Left lung (tissue), 10 donors: ENCODE measurements around the gene CHAD. TPM values are rescaled to one million over a fixed set of nuclear protein-coding genes. Genes with fewer than 3 reads are reported as not detected.

Experiments used
- ATAC-seq: fragments of 200-7000 bp; cut with Tn5 transposase; one replicate; pipeline ENCODE4 v1.9.1; 2020; ENCODE audit warnings: moderate library complexity
- DNase-seq, 4 donors: peaks; one replicate each; pipeline ENCODE4 v3.0.0-alpha.2; 2013 to 2020
- H3K27ac ChIP-seq, 2 donors: fragments of 200-600 bp; sonication (generic) in 1 of 2; one replicate each; pipeline versions ENCODE4 v1.5.0 to v1.8.0; 2020 to 2021
- H3K27me3 ChIP-seq, 2 donors: fragments of 200-600 bp; sonication (generic) in 1 of 2; one replicate each; pipeline versions ENCODE4 v1.5.0 to v1.8.0; 2020 to 2021
- H3K36me3 ChIP-seq, 2 donors: fragments of 200-600 bp; sonication (generic) in 1 of 2; one replicate each; pipeline versions ENCODE4 v1.5.0 to v1.8.0; 2020 to 2021
- H3K4me1 ChIP-seq, 2 donors: fragments of 200-600 bp; one replicate each; pipeline ENCODE4 v1.8.0; 2021
- H3K4me3 ChIP-seq, 2 donors: fragments of 200-600 bp; sonication (generic) in 1 of 2; one replicate each; pipeline versions ENCODE4 v1.5.0 to v1.8.0; 2020 to 2021; ENCODE audit warnings: mild to moderate bottlenecking in 1 of 2
- H3K9me3 ChIP-seq, 2 donors: fragments of 200-600 bp; sonication (generic) in 1 of 2; one replicate each; pipeline versions ENCODE4 v1.5.0 to v1.8.0; 2020 to 2021
- CTCF ChIP-seq, 2 donors: fragments of 200-600 bp; sonication (generic) in 1 of 2; IDR thresholded peaks; one replicate each; pipeline versions ENCODE4 v1.5.0 to v1.8.0; 2021; ENCODE audit warnings: antibody characterized with exemption in 2 of 2
- intact Hi-C, 2 donors: fragments of 100-400 bp; cut with DNase I; formaldehyde crosslinking; loops; one replicate each; pipeline versions ENCODE4 v1.11.2 to v1.14.2; 2022
- polyA plus RNA-seq, 6 donors: library from polyadenylated mRNA; unstranded; fragments of 120-200 nt; gene quantifications; one replicate each; pipeline ENCODE4 v1.2.1, GENCODE V29; 2013; ENCODE audit not compliant: insufficient read length in 6 of 6
- total RNA-seq, 2 donors: library from RNA; stranded (reverse); fragmentation: NEBNext Ultra II Directional; extraction: Animal tissue kit (Norgen Biotek cat#: 25700); gene quantifications; one replicate each; pipeline ENCODE4 v1.2.1, GENCODE V29; 2021
- donor health status: DM: no; HTN: yes; CAD: no.
- donor health status: DM: no; HTN: no; CAD: no.

The CHAD gene
- total and polyA plus RNA-seq, 8 donors: 0.17 to 9.8 (median 5.2) TPM

- no peak for TF ChIP-seq CTCF (IDR thresholded peaks at IDR 0.05)
- DNase-seq: no peak
- ATAC-seq: no peak
- intact Hi-C loops: no loop called here
- no peaks in the 10 kb centered on the region for H3K9me3 ChIP-seq
- H3K4me1 ChIP-seq: peaks cover 7 to 46% of the 10 kb centered on the region in 2 donors
- H3K36me3 ChIP-seq: peaks cover 0 to 30% of the 10 kb centered on the region in 2 donors
- H3K27me3 ChIP-seq: peaks cover 0 to 10% of the 10 kb centered on the region in 2 donors
- no peak overlapping the region for H3K4me3 ChIP-seq
- H3K27ac ChIP-seq: no peak overlapping the region
Measured at GRCh38 chr17:50480142-50480764, 11.6 kb upstream of the CHAD start.

- Histone ChIP-seq H3K36me3 (peaks cover 0 to 24% of the 10 kb centered on the region in 2 donors), H3K9me3 (no peaks in the 10 kb centered on the region), H3K4me3 (peak overlapping the region; percentile 80 to 90), H3K27me3 (peaks cover 0 to 10% of the 10 kb centered on the region in 2 donors), H3K27ac (peak overlapping the region; percentile 84 to 89), H3K4me1 (peaks cover 7 to 46% of the 10 kb centered on the region in 2 donors)
- intact Hi-C loops: no loop called here
- peak in 3 of 4 donors; percentile 84 to 89 (median 84) for DNase-seq
- TF ChIP-seq CTCF (IDR thresholded peaks at IDR 0.05): peak; percentile 32 to 54
- peak; percentile 72 for ATAC-seq
Measured at GRCh38 chr17:50479522-50480141, 11.0 kb upstream of the CHAD start.

- ATAC-seq (peak; percentile 86), DNase-seq (peak; percentile 87 to 97 (median 90))
- Histone ChIP-seq H3K36me3 (peaks cover 0 to 17% of the 10 kb centered on the region in 2 donors), H3K4me3 (peak within 1 kb of the TSS; percentile 80 to 90), H3K27me3 (peaks cover 0 to 10% of the 10 kb centered on the region in 2 donors), H3K9me3 (no peaks in the 10 kb centered on the region), H3K4me1 (peaks cover 7 to 46% of the 10 kb centered on the region in 2 donors), H3K27ac (peak within 1 kb of the TSS; percentile 84 to 89)
- intact Hi-C loops: no loop called here
- peak; percentile 89 to 95 for TF ChIP-seq CTCF (IDR thresholded peaks at IDR 0.05)
Measured at GRCh38 chr17:50478391-50479381, 10.0 kb upstream of the CHAD start, which contains the start of gene RSAD1. Gene RSAD1, plus strand, starts transcription at chr17:50478860. Its CDS starts 25 bp downstream, at chr17:50478885.

GRCh38 chr17:50477976-50478375, 9.3 kb upstream of the CHAD start:
- no peak for TF ChIP-seq CTCF (IDR thresholded peaks at IDR 0.05)
- H3K27ac ChIP-seq: peak overlapping the region; percentile 84 to 89
- no peaks in the 10 kb centered on the region for H3K9me3 ChIP-seq
- no peak for ATAC-seq
- H3K4me3 ChIP-seq: no peak overlapping the region
- H3K27me3 ChIP-seq: peaks cover 0 to 10% of the 10 kb centered on the region in 2 donors
- intact Hi-C loops: no loop called here
- DNase-seq: peak in 1 of 4 donors; percentile 19
- H3K4me1 ChIP-seq: peaks cover 7 to 46% of the 10 kb centered on the region in 2 donors
- peaks cover 0 to 17% of the 10 kb centered on the region in 2 donors for H3K36me3 ChIP-seq
